Osteoblast (primary cell): ENCODE measurements around the gene NTSR1. TPM values are rescaled to one million over a fixed set of nuclear protein-coding genes. Genes with fewer than 3 reads are reported as not detected.

Experiments used
- DNase-seq: peaks from one replicate; pipeline ENCODE4 v3.0.0; 2011; ENCODE audit warnings: low spot score, mixed read lengths; ENCODE audit not compliant: insufficient read length; ENCODE audit errors: missing footprints
- H2AFZ ChIP-seq: 2 replicates; pipeline ENCODE4 v1.6.0; 2011; ENCODE audit warnings: mild to moderate bottlenecking, low read length
- H3K27ac ChIP-seq: 2 replicates; pipeline ENCODE4 v1.5.1; 2011; ENCODE audit warnings: mild to moderate bottlenecking, low read depth, low read length, moderate library complexity
- H3K27me3 ChIP-seq: 2 replicates; pipeline ENCODE4 v1.6.0; 2012; ENCODE audit warnings: mild to moderate bottlenecking, control low read depth, inconsistent platforms, low read length, moderate library complexity; ENCODE audit not compliant: insufficient read depth
- H3K36me3 ChIP-seq: 2 replicates; pipeline ENCODE4 v1.5.1; 2011; ENCODE audit warnings: mild to moderate bottlenecking, low read length, control low read depth, moderate library complexity; ENCODE audit not compliant: insufficient read depth
- H3K4me1 ChIP-seq: 2 replicates; pipeline ENCODE4 v1.5.1; 2011; ENCODE audit warnings: mild to moderate bottlenecking, low read length, control low read depth, moderate library complexity; ENCODE audit not compliant: insufficient read depth
- H3K4me2 ChIP-seq: 2 replicates; pipeline ENCODE4 v1.6.0; 2011; ENCODE audit warnings: mild to moderate bottlenecking, low read length; ENCODE audit not compliant: insufficient read depth
- H3K4me3 ChIP-seq: fragments of 200-600 bp; sonication (generic); 3 replicates; pipeline ENCODE4 v1.5.1; 2012; ENCODE audit warnings: mild to moderate bottlenecking, low read length, inconsistent platforms; ENCODE audit not compliant: insufficient read depth
- H3K79me2 ChIP-seq: 2 replicates; pipeline ENCODE4 v1.6.0; 2012; ENCODE audit warnings: mild to moderate bottlenecking, low read length, control low read depth, inconsistent platforms; ENCODE audit not compliant: insufficient read depth
- H3K9me3 ChIP-seq: 2 replicates; pipeline ENCODE4 v1.5.1; 2011; ENCODE audit warnings: low read depth, low read length, control low read depth
- H4K20me1 ChIP-seq: 2 replicates; pipeline ENCODE4 v1.6.0; 2012; ENCODE audit warnings: mild to moderate bottlenecking, low read length, control low read depth; ENCODE audit not compliant: insufficient read depth
- total RNA-seq: library from RNA; depleted of rRNA; stranded (reverse); fragments of >200 nt; gene quantifications from 2 replicates; pipeline ENCODE4 v1.2.3, GENCODE V29; 2012
- TF ChIP-seq, protein P1 (sequence below): IDR thresholded peaks from 2 replicates; pipeline ENCODE4 v1.5.1; 2011; ENCODE audit warnings: mild to moderate bottlenecking, low read depth, low read length, moderate library complexity; ENCODE audit errors: extremely low read depth

Gene NTSR1
- total RNA-seq, 1 donor, result not detected

DNA sequence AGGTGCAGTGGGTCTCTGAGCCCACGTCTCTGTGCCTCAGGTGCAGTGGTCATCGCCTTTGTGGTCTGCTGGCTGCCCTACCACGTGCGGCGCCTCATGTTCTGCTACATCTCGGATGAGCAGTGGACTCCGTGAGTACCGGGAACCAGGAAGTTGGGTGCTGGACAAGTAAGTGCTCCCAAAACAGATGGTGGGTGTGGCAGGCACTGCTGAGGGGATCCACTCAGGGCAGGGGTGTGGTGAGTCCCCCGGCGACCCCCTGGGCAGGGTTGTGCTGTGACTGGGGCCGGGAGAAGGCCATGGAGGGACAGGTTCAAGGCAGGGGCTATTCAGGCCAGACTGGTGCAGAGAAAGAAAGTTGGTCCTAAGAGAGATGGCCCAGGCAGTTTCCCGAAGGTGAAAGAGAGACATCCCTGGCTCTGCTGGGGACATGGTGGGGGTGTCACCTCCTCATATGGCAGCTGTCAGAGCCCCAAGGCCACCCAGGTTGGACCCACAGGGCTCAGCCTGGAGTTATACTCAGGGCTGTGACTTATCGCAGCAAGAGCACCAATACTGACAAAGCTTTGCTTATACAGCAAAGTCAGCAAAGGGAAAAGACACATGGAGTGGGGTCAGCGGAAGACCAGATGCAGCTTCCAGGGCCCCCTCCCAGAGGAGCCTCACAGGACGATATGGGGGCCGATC, 49.7 kb downstream of the NTSR1 start:
- Histone ChIP-seq H3K4me1 (no peaks in the 10 kb centered on the region), H3K36me3 (no peaks in the 10 kb centered on the region), H3K27ac (no peak overlapping the region), H2AFZ (no peak overlapping the region), H3K79me2 (no peaks in the 10 kb centered on the region), H3K4me2 (no peak overlapping the region), H3K9me3 (no peaks in the 10 kb centered on the region), H3K4me3 (no peak overlapping the region), H4K20me1 (no peaks in the 10 kb centered on the region), H3K27me3 (peaks cover 2% of the 10 kb centered on the region)
- TF ChIP-seq, protein P1, sequence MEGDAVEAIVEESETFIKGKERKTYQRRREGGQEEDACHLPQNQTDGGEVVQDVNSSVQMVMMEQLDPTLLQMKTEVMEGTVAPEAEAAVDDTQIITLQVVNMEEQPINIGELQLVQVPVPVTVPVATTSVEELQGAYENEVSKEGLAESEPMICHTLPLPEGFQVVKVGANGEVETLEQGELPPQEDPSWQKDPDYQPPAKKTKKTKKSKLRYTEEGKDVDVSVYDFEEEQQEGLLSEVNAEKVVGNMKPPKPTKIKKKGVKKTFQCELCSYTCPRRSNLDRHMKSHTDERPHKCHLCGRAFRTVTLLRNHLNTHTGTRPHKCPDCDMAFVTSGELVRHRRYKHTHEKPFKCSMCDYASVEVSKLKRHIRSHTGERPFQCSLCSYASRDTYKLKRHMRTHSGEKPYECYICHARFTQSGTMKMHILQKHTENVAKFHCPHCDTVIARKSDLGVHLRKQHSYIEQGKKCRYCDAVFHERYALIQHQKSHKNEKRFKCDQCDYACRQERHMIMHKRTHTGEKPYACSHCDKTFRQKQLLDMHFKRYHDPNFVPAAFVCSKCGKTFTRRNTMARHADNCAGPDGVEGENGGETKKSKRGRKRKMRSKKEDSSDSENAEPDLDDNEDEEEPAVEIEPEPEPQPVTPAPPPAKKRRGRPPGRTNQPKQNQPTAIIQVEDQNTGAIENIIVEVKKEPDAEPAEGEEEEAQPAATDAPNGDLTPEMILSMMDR, result no peak
- DNase-seq, result peak; percentile 68

DNA sequence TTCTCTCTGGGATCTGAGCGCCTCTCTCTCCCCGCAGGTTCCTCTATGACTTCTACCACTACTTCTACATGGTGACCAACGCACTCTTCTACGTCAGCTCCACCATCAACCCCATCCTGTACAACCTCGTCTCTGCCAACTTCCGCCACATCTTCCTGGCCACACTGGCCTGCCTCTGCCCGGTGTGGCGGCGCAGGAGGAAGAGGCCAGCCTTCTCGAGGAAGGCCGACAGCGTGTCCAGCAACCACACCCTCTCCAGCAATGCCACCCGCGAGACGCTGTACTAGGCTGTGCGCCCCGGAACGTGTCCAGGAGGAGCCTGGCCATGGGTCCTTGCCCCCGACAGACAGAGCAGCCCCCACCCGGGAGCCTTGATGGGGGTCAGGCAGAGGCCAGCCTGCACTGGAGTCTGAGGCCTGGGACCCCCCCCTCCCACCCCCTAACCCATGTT, 51.4 kb downstream of the NTSR1 start:
- peaks cover 2% of the 10 kb centered on the region for H3K27me3 ChIP-seq
- no peaks in the 10 kb centered on the region for H3K4me1 ChIP-seq
- no peaks in the 10 kb centered on the region for H3K79me2 ChIP-seq
- H3K4me2 ChIP-seq, result no peak overlapping the region
- no peak overlapping the region for H3K27ac ChIP-seq
- H3K4me3 ChIP-seq, result no peak overlapping the region
- no peaks in the 10 kb centered on the region for H4K20me1 ChIP-seq
- TF ChIP-seq, protein P1, result no peak
- DNase-seq, result peak; percentile 58
- H3K36me3 ChIP-seq, result no peaks in the 10 kb centered on the region
- no peak overlapping the region for H2AFZ ChIP-seq
- no peaks in the 10 kb centered on the region for H3K9me3 ChIP-seq

DNA sequence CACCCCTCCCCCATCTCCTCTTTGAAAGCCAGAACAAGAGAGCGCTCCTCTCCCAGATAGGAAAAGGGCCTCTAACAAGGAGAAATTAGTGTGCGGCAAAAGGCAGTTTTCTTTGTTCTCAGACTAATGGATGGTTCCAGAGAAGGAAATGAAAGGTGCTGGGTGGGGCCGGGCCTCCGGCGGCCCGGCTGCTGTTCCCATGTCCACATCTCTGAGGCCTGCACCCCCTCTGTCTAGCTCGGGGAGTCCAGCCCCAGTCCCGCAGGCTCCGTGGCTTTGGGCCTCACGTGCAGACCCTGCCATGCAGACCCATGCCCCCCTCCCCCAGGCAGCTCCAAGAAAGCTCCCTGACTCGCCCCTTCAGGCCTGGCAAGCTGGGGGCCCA, 51.8 kb downstream of the NTSR1 start:
- Histone ChIP-seq H3K9me3 (no peaks in the 10 kb centered on the region), H3K27me3 (peaks cover 2% of the 10 kb centered on the region), H3K27ac (no peak overlapping the region), H3K36me3 (no peaks in the 10 kb centered on the region), H3K4me1 (no peaks in the 10 kb centered on the region), H3K79me2 (no peaks in the 10 kb centered on the region), H2AFZ (no peak overlapping the region), H3K4me3 (no peak overlapping the region), H4K20me1 (no peaks in the 10 kb centered on the region), H3K4me2 (no peak overlapping the region)
- TF ChIP-seq, protein P1, result no peak
- DNase-seq, result peak; percentile 76

- TF ChIP-seq, protein P1, result no peak
- Histone ChIP-seq H3K27ac (no peak overlapping the region), H3K4me3 (no peak overlapping the region), H3K27me3 (peaks cover 2% of the 10 kb centered on the region), H3K9me3 (no peaks in the 10 kb centered on the region), H3K4me2 (no peak overlapping the region), H3K36me3 (no peaks in the 10 kb centered on the region), H2AFZ (no peak overlapping the region), H3K4me1 (no peaks in the 10 kb centered on the region), H3K79me2 (no peaks in the 10 kb centered on the region), H4K20me1 (no peaks in the 10 kb centered on the region)
- DNase-seq, result peak; percentile 81
These were observed 52.5 kb downstream of the NTSR1 start for GRCh38 chr20:62760856-62761758.
